Mesothelial cell of epicardium (in vitro differentiated cells): Measurements from ENCODE around the gene CALHM5. TPM values are rescaled to one million over a fixed set of nuclear protein-coding genes. Genes with fewer than 3 reads are reported as not detected.
A peak's percentile ranks its signal among the peaks of the same experiment; 100 is the strongest.

Experiments
- DNase-seq, 2 experiments: peaks; one replicate each; pipeline ENCODE4 v3.0.0; 2021; ENCODE audit warnings: low spot score in 2 of 2; ENCODE audit not compliant: unreplicated experiment in 2 of 2
- H3K27ac Mint-ChIP-seq: 2 replicates; pipeline ENCODE4 v1.8.0; 2021; ENCODE audit warnings: mixed read lengths
- H3K27me3 Mint-ChIP-seq: 2 replicates; pipeline ENCODE4 v1.8.0; 2021; ENCODE audit warnings: low read depth, mixed read lengths
- H3K36me3 Mint-ChIP-seq: 2 replicates; pipeline ENCODE4 v1.8.0; 2021; ENCODE audit warnings: mixed read lengths
- H3K4me1 Mint-ChIP-seq: 2 replicates; pipeline ENCODE4 v1.8.0; 2021; ENCODE audit warnings: mixed read lengths
- H3K4me3 Mint-ChIP-seq: 2 replicates; pipeline ENCODE4 v1.8.0; 2021; ENCODE audit warnings: mild to moderate bottlenecking, moderate library complexity, mixed read lengths
- H3K9me3 Mint-ChIP-seq: 2 replicates; pipeline ENCODE4 v1.8.0; 2021; ENCODE audit warnings: mixed read lengths
- CTCF ChIP-seq: fragments of 200-600 bp; sonication (generic); IDR thresholded peaks from one replicate; pipeline ENCODE4 v1.5.0; 2021; ENCODE audit warnings: antibody characterized with exemption; ENCODE audit not compliant: unreplicated experiment
- total RNA-seq: library from RNA; stranded (reverse); gene quantifications from 3 replicates; pipeline ENCODE4 v1.2.1, GENCODE V29; 2021

Gene CALHM5
- total RNA-seq, 1 donor from 2014 or later: 1.7 TPM

- no peak overlapping the region for H3K4me3 Mint-ChIP-seq
- no peak for TF ChIP-seq CTCF
- peaks cover 2% of the 10 kb centered on the region for H3K4me1 Mint-ChIP-seq
- peaks cover 2% of the 10 kb centered on the region for H3K36me3 Mint-ChIP-seq
- peaks cover 12% of the 10 kb centered on the region for H3K9me3 Mint-ChIP-seq
- peak overlapping the region; percentile 39 for H3K27ac Mint-ChIP-seq
- DNase-seq: no peak
- H3K27me3 Mint-ChIP-seq: peaks cover 3% of the 10 kb centered on the region
Observed at GRCh38 chr6:116497113-116497676, 14.2 kb upstream of the CALHM5 start.

GRCh38 chr6:116500969-116501433 lies 10.4 kb upstream of the CALHM5 start:
- H3K9me3 Mint-ChIP-seq: peaks cover 38% of the 10 kb centered on the region
- no peak for TF ChIP-seq CTCF
- H3K27me3 Mint-ChIP-seq: peaks cover 5% of the 10 kb centered on the region
- H3K4me3 Mint-ChIP-seq: no peak overlapping the region
- no peak overlapping the region for H3K27ac Mint-ChIP-seq
- no peak for DNase-seq
- H3K36me3 Mint-ChIP-seq: peaks cover 2% of the 10 kb centered on the region
- peaks cover 2% of the 10 kb centered on the region for H3K4me1 Mint-ChIP-seq

GRCh38 chr6:116507324-116507723 lies 4.1 kb upstream of the CALHM5 start:
- DNase-seq: no peak
- Mint-ChIP-seq H3K27ac (no peak overlapping the region), H3K27me3 (peaks cover 3% of the 10 kb centered on the region), H3K4me1 (peaks cover 8% of the 10 kb centered on the region), H3K36me3 (peaks cover 6% of the 10 kb centered on the region), H3K9me3 (peaks cover 54% of the 10 kb centered on the region), H3K4me3 (no peak overlapping the region)
- TF ChIP-seq CTCF: no peak

DNA sequence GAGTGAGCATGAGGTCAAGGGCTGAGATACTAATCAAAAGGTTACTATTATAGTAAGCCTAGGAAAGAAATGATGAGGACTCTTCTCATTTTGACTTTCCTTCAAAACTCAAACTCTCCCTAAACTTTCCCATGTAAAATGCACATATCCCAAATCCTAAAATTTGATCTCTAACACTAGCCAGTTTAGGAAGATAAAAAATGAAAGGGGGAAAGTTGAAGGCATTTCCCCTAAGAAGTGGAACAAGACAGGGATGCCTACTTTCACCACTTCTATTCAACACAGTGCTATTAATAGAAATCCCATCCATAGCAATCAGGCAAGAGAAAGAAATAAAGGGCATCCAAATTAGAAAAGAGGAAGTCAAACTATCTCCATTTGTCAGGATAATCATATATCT lies 2.9 kb upstream of the CALHM5 start:
- Mint-ChIP-seq H3K9me3 (peaks cover 42% of the 10 kb centered on the region), H3K4me1 (peaks cover 18% of the 10 kb centered on the region), H3K36me3 (peaks cover 6% of the 10 kb centered on the region), H3K27ac (no peak overlapping the region), H3K27me3 (no peaks in the 10 kb centered on the region), H3K4me3 (no peak overlapping the region)
- DNase-seq: no peak
- no peak for TF ChIP-seq CTCF

GRCh38 chr6:116512111-116512559 lies 696 bp downstream of the CALHM5 start:
- Mint-ChIP-seq H3K36me3 (peaks cover 6% of the 10 kb centered on the region), H3K4me1 (peaks cover 18% of the 10 kb centered on the region)

More at GRCh38 chr6:116512111-116512559, 696 bp downstream of the CALHM5 start:
- DNase-seq: no peak
- peaks cover 19% of the 10 kb centered on the region for H3K9me3 Mint-ChIP-seq
- TF ChIP-seq CTCF: no peak
- H3K4me3 Mint-ChIP-seq: peak overlapping the region; percentile 63
- H3K27me3 Mint-ChIP-seq: no peaks in the 10 kb centered on the region
- peak overlapping the region; percentile 96 for H3K27ac Mint-ChIP-seq
